GM13977 (cell line): ENCODE measurements around the gene TSPAN9.

ENCODE experiments used
- DNase-seq: peaks from one replicate; pipeline ENCODE4 v3.0.0; 2012; ENCODE audit warnings: low spot score
- CTCF ChIP-seq: IDR thresholded peaks from 2 replicates; pipeline ENCODE4 v1.5.1; 2012; ENCODE audit warnings: mild to moderate bottlenecking, control low read depth; ENCODE audit not compliant: insufficient read depth; ENCODE audit errors: extremely low read depth, missing control alignments
- in situ Hi-C: fragments of 300-500 bp; cut with MboI; formaldehyde crosslinking; loops from one replicate; pipeline ENCODE4 v1.12.0; 2022; ENCODE audit warnings: low sequenced_read_pairs, low pct_unique_long_range_greater_than_20kb, mixed read lengths, inconsistent platforms; ENCODE audit not compliant: unreplicated experiment

Gene TSPAN9

GRCh38 chr12:3228552-3228951, 151.4 kb downstream of the TSPAN9 start:
- TF ChIP-seq CTCF, result no peak
- in situ Hi-C loops, result no loop called here
- no peak for DNase-seq

- no peak for TF ChIP-seq CTCF
- in situ Hi-C loops, result no loop called here
- DNase-seq, result no peak
Observed at GRCh38 chr12:3229577-3229976, 152.4 kb downstream of the TSPAN9 start.

- no peak for TF ChIP-seq CTCF
- no peak for DNase-seq
- in situ Hi-C loops, result no loop called here
Observed at GRCh38 chr12:3230758-3231375, 153.7 kb downstream of the TSPAN9 start.

GRCh38 chr12:3231399-3231876, 154.3 kb downstream of the TSPAN9 start:
- DNase-seq, result no peak
- TF ChIP-seq CTCF, result no peak
- in situ Hi-C loops, result no loop called here

- in situ Hi-C loops, result no loop called here
- no peak for DNase-seq
- TF ChIP-seq CTCF, result no peak
Observed at GRCh38 chr12:3233797-3234196, 156.6 kb downstream of the TSPAN9 start.

GRCh38 chr12:3236345-3237187, 159.4 kb downstream of the TSPAN9 start:
- no peak for DNase-seq
- TF ChIP-seq CTCF, result no peak
- in situ Hi-C loops, result no loop called here
